Epithelial cell of proximal tubule (primary cell): ENCODE data around the gene RNF157. TPM values are rescaled to one million over a fixed set of nuclear protein-coding genes. Genes with fewer than 3 reads are reported as not detected.
"Not testable (repeated sequence)": the region's sequence is repeated elsewhere in the genome, so short reads cannot be mapped to it uniquely, and the experiment has no call there.

Source experiments
- DNase-seq: peaks from one replicate; pipeline ENCODE4 v3.0.0-alpha.2; 2011; ENCODE audit warnings: low read depth
- H3K4me3 ChIP-seq: 2 replicates; pipeline ENCODE4 v1.5.1; 2011; ENCODE audit warnings: low read depth, mild to moderate bottlenecking, low read length
- CTCF ChIP-seq: conservative IDR thresholded peaks from 2 replicates; pipeline ENCODE4 v1.5.1; 2012; ENCODE audit warnings: low read depth, mild to moderate bottlenecking, low read length
- total RNA-seq: library from RNA; depleted of rRNA; stranded (reverse); fragments of >200 nt; gene quantifications from 2 replicates; pipeline ENCODE4 v1.2.3, GENCODE V29; 2015

The RNF157 gene
- total RNA-seq, 1 donor from 2014 or later: 10.0 TPM

- no peak overlapping the region for H3K4me3 ChIP-seq
- no peak for DNase-seq
- no peak for TF ChIP-seq CTCF
Observed at GRCh38 chr17:76260220-76260619, 19.9 kb upstream of the RNF157 start.

DNA sequence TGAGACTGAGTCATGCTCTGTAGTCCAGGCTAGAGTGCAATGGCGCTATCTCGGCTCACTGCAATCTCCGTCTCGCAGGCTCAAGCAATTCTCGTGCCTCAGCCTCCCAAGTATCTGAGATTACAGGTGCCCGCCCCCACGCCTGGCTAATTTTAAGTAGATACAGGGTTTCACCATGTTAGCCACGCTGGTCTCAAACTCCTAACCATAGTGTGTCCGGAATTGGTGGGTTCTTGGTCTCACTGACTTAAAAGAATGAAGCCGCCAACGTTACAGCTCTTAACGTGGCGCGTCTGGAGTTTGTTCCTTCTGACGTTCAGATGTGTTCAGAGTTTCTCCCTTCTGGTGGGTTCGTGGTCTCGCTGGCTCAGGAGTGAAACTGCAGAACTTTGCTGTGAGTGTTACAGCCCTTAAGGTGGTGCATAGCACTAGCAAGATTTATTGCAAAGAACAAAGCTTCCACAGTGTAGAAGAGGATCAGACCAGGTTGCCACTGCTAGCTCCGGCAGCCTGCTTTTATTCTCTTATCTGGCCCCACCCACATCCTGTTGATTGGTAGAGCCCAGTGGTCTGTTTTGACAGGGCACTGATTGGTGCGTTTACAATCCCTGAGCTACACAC is 16.2 kb upstream of the RNF157 start:
- not testable (repeated sequence) for DNase-seq, H3K4me3 ChIP-seq

GRCh38 chr17:76255801-76256429 is 15.6 kb upstream of the RNF157 start:
- TF ChIP-seq CTCF: no peak
- DNase-seq: no peak
- no peak overlapping the region for H3K4me3 ChIP-seq

DNA sequence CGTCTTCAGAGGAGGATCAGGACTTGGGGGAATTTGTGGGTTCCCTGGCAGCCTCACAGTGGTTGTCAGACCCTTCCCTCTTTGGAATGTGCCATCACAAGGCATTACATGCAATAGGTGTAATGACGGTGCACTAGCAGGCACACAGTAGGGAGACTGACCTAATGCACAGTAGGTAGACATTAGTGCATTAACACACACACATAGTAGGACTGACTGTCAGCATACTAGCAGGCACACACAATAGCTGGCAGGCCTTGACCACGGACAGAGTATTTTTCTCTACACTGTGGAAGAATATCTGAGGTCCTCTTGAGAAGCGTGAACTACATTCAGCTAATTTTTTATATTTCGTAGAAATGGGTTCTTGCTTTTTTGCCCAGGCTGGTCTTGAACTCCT is 14.0 kb upstream of the RNF157 start:
- no peak for TF ChIP-seq CTCF
- H3K4me3 ChIP-seq: no peak overlapping the region
- no peak for DNase-seq

- no peak overlapping the region for H3K4me3 ChIP-seq
- TF ChIP-seq CTCF: no peak
- DNase-seq: no peak
Observed at GRCh38 chr17:76253841-76254240, 13.5 kb upstream of the RNF157 start.

DNA sequence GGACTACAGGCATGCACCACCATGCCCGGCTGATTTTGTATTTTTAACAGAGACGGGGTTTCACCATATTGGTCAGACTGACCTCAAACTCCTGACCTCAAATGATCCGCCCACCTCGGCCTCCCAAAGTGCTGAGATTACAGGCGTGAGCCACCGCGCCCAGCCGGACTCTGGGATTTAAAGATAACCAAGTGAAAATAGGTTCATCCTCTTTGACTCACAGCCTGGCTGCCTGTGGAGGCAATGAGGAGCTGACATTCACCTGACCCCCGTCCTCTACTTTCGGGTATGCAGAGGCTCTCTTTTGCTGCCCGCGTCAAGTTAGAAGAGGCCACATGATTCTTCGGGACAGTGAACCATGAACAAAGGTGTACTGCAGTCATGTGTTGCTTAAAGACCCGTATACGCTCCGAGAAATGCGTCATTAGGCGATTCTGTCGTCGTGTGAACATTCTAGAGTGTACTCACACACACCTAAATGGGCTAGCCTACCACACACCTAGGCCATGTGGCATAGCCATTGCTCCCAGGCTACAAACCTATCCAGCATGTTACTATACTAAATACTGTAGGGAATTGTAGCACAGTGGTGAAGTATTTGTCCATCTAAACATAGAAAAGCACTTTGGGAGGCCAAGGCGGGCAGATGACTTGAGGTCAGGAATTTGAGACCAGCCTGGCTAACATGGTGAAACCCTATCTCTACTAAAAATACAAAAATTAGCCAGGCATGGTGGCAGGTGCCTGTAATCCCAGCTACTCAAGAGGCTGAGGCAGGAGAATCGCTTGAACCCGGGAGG is 12.9 kb upstream of the RNF157 start:
- not testable (repeated sequence) for DNase-seq, H3K4me3 ChIP-seq

- TF ChIP-seq CTCF: no peak
- DNase-seq: peak; percentile 100
- H3K4me3 ChIP-seq: no peak overlapping the region
Observed at GRCh38 chr17:76252040-76252954, 12.0 kb upstream of the RNF157 start.
